HG02938 (cell line): ENCODE data around the gene DAPK2.

ENCODE experiments used
- ATAC-seq: cut with Tn5 transposase; IDR thresholded peaks from one replicate; pipeline ENCODE4 v1.9.1; 2021; ENCODE audit warnings: mild to moderate bottlenecking, moderate library complexity; ENCODE audit not compliant: unreplicated experiment

The DAPK2 gene

DNA sequence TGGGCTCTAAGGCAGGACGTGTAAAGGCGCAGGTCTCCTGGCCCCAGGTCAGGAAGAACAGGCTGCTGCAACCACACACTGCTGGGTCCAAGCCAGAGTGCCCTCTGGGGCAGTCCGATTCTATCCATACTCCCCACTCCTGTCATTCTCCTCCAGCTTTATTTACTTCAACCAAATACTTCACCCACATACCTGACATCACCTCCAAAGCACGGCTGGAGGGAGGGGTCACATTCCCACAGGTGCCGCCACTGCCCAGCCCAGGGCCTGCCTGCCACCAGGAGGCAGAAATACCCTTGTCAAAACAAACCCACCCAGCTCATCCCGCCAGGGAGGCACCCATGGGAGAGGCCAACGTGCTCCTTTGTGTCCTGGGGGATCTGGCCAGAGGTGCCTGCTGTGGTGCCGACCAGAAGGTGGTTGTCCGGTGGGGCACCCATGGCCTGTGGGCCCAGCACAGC is 100.4 kb downstream of the DAPK2 start:
- ATAC-seq: no peak

DNA sequence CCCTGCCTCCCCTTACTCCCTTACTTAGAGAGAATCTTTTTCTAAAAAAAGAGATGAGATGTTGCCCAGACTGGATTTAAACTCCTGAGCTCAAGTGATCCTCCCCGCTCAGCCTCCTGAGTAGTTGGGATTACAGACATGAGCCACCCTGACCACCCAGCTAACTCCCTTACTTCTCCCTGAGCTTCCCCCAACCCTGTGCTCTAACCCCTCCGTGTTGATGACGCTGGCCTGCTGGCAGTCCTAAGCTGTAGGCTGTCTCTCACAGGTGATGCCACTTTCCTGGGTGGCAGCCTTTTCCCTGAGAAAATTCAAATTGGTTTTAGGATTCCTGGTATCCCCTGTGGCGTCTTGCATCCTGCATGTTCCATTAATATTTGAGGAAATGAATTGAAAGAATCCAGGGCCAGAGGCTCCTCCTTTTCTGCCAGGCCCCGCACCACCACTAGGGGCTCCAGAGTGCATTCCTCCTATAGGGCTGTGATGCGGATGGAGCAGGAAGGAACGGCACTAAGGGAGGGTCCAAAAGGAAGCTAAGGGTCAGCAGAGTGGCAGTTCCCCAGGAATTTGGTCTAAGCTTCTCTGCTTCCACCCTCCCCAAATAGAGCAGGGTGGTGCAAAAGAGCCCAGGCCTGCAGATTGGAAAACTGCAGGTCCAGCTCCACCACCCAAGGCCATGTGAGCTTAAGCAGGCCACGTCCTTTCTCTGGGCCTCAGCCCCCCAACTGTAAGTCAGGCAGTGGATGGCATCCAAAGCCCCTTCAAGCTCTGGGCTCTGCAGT is 101.1 kb downstream of the DAPK2 start:
- no peak for ATAC-seq

DNA sequence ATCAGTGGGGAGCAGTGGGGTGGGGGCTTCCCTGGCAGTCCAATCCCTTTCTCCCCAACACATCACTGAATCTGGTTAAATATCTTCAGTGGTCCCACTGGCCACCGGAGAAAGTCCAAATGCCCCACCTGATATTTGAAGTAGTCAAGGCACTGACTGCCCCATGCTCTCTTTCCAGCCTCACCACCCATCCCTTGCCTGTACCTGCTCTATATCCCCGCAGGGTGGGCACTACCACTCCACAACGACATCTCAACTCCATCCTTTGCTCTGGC is 101.7 kb downstream of the DAPK2 start:
- no peak for ATAC-seq

DNA sequence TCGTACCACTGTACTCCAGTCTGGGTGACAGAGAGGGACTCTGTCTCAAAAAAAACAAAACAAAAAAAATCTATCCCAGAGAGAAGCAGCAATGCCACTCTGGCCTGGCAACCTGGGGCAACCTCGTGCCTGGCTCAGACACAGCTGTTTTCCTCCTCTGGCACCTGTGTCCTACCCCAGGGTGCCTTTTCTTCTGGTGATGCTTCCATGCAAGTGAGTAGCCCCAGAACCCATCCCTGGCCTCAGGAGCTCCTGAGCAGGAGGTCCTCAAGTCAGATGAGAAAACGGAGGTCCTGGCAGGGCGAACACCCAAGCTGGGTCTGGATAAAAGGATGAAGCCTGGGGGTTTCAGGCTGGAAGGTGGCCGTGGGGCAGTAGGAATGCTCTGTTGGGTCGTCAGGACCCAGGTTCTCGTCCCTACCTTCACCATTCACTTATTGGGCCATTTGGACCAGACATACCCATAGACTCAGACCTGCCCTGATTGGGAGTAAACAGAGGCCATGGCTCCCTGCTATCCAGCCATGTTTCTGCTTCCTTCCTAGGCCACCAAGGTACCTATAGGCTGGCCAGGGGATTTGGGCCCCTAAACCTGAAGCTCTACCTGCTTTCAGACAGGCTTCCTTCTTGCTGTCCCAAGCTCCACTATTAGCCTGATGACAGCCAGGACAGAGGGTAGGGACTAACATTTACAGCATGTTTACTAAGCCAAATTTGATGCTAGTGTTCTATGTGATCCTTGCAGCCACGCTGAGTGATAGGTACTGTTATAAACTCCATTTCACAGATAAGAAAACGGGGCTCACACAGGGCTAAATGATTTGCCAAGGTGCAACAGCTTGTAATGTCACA is 102.2 kb downstream of the DAPK2 start:
- no peak for ATAC-seq

DNA sequence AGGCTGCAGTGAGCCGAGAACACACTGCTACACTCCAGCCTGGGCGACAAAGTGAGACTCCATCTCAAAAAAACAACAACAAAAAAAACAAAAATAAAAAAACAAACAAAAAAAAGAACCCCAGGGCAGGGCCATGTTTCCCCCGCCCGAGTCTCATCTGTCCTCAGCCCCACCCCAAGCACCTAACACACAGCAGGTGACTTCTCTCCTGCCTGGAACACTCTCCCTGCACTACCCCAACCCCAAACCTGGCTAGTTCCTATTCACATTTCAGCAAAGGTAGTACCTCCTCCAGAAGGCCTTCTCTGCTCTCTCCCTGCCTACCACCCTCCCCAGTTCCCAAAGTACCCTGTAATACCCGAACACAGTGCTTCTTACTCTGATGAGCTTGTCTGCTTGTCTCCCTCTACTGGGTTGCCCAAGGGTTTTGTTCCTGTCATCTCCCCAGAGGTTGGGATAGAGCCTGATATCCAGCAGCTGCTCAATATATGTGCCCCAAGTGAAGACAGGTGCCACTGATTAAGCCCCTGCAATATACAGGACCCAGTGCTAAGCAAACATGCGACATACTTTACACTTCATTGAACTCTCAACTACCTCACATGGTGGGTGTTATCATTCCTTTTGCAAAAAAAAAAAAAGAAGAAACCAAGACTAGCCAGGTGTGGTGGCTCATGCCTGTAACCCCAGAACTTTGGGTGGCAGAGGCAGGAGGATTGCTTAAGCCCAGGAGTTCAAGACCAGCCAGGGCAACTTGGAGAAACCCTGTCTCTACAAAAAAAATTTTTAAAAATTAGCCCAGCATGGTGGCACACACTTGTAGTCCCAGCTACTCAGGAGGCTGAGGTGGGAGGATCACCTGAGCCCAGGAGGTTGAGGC is 103.6 kb downstream of the DAPK2 start:
- ATAC-seq: no peak

DNA sequence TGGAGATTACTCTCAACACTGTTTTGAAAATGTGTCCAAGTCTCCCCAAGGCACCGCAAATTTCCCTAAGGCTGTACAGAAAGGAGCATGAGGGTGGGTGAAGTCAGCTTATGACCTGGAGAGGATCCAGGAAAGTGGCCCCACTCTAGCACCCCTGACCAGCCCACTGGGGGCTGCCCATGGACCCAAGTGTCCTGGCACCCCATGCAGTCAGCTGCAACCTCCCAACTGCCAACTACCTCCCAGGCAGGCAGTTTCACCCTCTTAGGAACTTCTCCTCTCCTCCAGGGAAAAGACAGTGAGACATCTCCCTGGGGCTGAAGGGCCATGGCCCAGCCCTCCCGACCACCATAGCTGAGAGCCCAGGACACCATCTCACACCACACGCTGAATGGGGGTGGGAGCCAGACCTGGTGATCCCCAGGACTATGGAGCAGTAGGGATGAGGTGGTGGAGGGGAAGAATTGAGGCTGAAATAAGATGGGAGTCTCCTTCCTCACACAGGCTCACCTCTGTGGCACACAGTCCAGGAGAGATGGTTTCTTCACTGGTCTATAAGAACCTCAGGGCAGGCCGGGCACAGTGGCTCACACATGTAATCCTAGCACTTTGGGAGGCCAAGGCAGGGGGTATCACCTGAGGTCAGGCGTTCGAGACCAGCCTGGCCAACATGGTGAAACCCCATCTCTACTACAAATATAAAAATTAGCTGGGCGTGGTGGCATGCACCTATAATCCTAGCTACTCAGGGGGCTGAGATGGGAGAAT is 104.4 kb downstream of the DAPK2 start:
- no peak for ATAC-seq

DNA sequence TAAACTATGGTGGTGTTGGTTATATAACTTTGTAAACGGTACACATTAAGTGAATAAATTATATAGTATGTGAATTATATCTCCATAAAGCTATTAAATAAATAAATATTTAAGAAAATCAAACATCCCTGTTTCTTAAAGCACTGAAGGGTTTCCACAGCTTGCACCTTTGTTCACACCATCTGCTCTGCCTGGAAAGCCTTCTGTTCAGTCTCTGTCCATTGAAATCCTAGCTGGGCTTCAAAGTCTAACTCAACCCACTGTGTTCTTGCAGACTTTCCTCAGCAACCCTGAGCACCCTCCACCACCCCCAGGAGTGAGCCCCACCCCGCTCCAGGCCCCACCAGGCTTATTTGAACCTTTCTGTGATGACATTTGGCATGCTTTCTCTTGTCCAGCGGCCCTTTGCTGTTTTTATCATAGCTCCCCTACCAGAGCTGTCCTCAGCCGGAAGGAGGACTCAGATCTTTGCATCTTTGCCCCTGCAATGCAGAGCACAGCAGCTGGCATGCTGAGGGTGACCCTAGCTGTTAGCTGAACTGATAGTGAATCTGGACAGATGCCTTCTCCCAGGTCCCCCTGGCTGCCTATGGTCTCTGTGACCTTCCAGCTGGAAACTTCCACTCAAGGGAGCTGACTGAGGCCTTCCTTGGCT is 105.2 kb downstream of the DAPK2 start:
- no peak for ATAC-seq

DNA sequence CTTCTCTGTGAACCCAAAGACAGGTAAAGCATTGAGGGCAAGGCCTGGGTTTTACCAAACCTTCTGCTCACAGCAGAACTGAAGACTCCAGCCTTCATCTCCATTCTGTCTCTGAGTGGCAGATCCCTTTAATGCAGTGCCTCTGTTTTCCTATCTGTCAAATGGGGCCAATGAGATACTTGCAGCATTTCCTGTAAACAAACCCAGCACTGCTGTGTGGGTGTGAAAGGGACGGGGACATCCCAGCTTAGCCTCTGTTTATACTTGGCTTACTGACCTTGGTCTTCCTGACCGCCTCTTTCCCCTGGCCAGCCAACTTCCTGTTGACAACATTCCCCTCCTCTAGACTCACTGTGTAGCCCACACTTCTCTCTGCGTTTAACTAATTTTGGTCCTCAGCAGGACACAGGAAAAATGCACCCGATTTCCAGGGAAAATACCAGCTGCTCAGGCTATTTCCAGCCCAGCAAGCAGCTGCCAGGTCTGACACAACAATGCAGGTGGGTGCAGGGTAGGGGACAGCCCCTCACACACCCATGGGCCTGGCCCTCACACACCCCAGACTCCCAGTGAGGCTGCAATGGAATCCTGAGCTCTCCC is 106.7 kb downstream of the DAPK2 start:
- no peak for ATAC-seq

DNA sequence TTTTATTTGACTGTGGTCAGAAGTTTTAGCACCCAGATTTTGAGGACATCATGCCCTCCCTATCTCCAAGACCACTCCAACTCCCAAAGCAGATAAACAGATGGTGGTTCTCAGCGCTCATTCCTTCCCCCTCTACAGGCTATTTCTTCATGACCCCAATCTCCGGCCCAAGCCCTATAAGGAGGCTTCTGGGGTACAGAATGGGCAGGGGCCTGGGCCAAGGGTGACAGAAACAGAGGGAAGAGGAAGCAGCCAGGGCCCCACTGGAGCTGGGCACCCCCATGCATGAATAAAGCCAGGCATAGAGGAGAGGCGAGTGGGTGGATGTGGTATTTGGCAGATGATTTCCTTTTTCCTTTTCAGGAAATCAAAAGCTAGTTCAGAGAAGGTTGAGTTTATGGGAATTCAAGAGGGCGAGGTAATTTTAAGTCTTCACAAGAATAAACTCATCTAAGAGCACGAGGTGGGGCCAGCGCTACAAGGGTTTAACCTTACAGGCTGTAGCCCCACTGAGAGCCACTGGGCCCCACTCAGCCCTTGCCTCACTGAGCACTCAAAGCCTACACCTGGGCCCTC is 107.7 kb downstream of the DAPK2 start:
- ATAC-seq: no peak

DNA sequence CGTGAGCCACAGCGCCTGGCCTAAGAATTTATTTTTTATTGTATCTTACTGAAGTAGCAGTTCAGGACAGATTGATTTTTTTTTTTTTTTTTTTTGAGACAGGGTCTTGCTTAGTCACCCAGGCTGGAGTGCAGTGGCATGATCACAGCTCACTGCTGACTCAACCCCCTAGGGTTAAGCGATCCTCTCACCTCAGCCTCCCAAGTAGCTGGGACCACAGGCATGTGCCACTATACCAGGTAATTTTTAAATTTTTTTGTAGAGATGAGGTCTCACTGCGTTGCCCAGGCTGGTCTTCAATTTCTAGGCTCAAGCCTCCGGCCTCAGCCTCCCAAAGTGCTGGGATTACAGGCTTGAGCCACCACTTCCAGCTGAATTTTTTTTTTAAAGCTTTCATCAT is 112.8 kb downstream of the DAPK2 start:
- no peak for ATAC-seq

DNA sequence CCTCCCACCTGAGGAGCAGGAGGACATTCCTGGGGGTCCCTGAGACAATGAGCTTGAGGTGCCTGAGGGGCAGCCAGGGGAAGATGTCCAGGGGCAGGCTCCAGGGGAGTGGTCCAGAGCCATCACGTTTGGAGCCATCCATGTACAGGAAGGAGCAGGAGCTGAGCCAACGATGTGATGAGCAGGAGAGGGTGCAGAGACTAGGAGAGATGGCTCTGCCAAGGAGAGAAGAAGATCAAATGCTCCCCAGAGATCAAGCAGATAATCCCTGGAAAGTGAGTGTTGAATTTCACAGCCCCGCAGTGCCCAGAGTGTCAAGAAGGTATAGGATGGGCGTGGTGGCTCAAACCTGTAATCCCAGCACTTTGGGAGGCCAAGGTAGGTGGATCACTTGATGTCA is 114.7 kb downstream of the DAPK2 start:
- ATAC-seq: no peak

DNA sequence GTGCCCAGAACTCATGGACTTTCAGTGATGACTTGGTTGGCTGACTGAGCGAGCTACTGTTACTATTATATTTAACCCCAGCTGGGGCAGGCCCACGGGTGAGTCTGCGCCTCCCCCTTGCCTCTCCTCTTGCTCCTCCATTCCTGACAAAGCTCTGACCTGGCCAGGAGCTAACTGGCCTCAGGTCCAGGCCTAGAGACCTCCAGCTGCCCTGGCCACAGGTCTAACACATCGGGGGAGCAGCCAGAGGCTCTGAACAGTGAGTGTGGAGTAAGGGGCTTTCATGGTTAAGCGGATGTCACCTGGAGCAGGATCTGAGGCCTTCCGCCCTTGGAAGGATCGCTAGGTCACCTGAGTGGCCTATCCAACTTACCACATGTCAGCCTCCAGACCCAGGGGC is 116.3 kb downstream of the DAPK2 start:
- no peak for ATAC-seq

DNA sequence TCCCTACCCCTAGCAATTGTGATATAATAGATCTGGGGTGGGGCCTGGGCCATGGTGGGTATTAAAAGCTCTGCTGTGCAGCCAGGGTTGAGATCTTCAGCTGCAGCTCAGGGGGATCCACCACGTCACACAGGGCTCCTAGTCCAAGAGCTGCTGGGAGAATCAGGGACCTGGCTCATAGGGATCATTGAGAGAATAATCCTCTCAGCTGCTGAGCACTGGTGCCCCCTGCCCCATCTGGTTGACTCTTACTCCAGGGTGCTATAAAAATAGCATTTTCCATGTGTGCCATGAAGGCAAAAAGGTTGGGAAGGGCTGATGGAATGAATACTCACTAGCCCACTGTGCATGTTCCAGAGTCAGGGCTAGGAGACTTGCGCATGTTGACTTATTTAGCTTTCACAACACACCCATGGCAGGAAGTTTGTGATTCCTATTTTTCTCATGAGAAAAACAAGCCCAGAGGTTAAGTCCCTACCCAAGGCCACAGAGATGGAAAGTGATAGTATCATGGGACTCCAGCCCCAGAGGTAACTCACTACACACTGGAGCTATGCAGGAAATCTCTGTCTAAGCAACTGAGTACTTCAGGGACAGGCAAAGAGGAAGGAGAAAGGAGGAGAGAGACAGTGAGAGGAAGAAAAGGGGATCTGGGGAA is 118.0 kb downstream of the DAPK2 start:
- no peak for ATAC-seq

DNA sequence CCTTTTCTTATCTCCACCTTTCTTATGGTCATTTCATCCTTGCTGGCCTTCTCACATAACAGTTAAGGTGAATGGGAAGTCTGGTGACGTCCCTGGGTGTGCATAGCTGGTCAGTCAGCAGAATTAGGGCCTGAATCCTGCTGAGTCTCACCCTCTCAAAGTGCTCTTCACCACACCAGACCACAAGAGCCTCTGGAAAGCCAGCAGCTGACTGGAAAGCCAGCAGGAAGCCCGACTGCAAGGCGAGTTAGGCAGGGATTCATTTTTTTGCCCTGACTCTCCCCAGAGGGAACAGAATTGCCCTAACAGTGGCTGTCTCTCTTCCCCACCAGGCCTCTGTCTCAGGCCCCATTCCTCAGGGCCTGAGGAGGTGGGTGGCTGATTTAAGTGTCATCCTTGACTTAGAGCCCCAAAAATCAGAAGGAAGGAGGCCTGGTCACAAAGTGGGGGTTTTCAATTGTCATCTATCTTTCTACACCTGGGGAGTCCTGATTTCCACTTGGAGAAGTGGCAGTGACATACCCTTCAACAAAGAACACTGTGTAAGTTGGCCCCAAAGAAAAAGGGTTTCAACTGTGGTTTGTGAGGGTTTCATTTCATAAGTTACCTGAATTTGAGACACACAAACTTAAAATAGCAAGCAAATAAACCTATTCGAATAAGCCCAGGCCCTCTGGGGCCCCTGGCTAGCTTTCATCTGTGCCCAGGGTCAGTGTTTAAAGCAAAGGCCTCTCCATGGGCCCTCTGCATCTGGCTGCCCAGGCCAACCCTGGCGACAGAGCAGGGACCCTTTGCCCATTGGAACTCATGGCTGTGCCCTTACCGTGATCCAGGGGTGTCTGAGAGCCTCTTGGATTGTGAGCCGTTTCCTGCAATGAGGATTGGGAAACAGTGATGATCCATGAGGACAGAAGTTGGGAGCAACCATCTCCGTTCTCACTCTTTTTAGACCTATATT is 122.0 kb downstream of the DAPK2 start:
- ATAC-seq: no peak

DNA sequence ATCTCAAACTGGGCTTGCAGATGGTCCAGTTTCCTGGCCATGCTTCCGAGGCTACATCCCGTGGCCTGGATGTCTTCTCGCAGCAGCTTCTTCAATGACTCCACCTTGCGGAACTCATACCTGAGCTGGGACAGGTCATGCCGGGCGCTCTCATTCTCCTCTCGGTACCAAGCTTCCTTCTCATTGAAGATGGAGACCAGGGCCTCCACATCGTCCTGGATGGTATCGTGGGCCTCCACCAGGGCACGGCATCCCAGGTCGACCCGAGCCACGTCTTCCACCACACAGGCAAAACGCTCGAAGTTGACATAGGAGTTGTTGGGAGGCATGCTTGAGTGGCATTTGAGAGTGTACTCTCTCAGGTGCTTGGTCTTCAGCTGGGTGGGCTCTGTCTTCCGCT is 123.4 kb downstream of the DAPK2 start:
- ATAC-seq: no peak

DNA sequence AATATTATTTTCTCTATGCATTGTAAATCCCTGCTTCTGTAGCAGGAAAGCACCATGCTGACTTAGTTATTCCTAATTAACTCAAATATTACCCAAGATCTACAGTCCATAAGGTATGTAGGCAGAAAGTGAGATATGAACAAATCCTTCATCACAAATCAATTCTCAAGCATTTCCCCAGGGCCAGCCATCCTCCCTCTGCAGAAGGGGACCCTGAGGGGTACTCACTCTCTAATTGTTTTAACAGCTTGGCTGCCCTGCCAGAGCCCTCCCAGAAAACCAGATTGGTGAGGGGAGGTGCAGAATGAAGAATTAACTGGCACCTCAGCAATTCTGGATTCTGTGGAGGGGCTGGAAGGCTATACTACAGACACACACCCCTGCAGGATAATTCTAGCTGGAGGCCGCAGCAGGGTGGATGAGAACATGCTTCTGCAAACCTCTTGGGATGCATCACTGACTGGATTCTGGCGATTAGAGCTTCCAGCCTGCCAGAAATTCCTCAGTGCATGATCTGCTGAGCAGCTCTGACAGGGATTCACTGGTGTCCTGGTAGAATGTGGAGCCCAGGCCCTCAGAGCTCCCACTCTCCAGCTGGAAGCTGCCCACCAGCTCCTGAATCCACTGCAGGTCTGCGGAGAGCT is 123.9 kb downstream of the DAPK2 start:
- no peak for ATAC-seq

DNA sequence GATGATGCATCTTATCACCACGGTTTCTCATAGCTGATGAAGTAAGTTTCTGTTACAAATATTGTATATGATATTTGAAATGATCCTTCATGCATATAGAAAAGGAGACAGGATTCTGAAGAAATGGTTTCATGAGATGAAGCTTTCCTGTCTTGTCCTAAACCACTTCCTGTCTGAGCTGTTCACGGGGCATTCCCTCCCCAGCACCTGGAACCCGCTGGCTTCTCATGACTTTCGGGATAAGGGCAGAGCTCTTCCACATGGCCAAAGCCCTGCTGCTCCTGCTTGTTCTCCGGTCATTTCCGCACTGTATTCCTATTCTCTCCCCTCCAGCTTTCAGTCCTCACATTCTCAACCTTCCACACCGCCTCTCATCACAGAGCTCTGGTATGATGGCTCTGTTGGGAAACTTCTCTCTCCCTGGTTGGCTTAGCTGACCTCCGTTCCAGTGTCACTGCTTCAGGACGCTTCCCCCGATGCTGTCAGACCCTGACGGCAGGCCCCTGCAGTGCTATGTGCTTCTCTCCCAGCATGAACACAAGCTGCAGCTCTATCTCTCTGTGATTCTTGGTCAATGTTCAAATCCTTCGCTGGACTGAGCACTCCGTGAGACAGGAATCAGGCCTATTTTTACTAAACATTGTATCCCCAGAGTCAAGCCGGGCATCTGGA is 125.6 kb downstream of the DAPK2 start:
- ATAC-seq: no peak
